GM10266 (cell line): ENCODE measurements around the gene SLC44A1.

ENCODE experiments used
- DNase-seq: peaks from one replicate; pipeline ENCODE4 v3.0.0; 2012; ENCODE audit errors: extremely low spot score
- CTCF ChIP-seq: IDR thresholded peaks from 2 replicates; pipeline ENCODE4 v1.5.1; 2012; ENCODE audit warnings: mild to moderate bottlenecking, low read depth; ENCODE audit not compliant: control insufficient read depth, insufficient read depth; ENCODE audit errors: missing control alignments

The SLC44A1 gene

GRCh38 chr9:105484226-105484625, 239.8 kb downstream of the SLC44A1 start:
- DNase-seq, result no peak
- no peak for TF ChIP-seq CTCF

GRCh38 chr9:105485131-105485530, 240.7 kb downstream of the SLC44A1 start:
- no peak for TF ChIP-seq CTCF
- DNase-seq, result no peak
